GM08714 (cell line): ENCODE measurements around the gene GLRX2.
A peak's percentile ranks its signal among the peaks of the same experiment; 100 is the strongest.

Experiments
- H3K4me3 ChIP-seq: fragments of 200-500 bp; sonication (Bioruptor generic); 2 replicates; pipeline ENCODE4 v1.5.1; 2014; ENCODE audit warnings: mild to moderate bottlenecking, low read length, inconsistent platforms
- ZNF274 ChIP-seq: IDR thresholded peaks from 2 replicates; pipeline ENCODE4 v1.6.1; 2012; ENCODE audit warnings: mild to moderate bottlenecking, low read depth, low read length

Gene GLRX2

GRCh38 chr1:193094112-193094511 lies 11.1 kb downstream of the GLRX2 start:
- H3K4me3 ChIP-seq, result no peak overlapping the region
- TF ChIP-seq ZNF274, result no peak

- H3K4me3 ChIP-seq, result no peak overlapping the region
- TF ChIP-seq ZNF274, result no peak
Observed at GRCh38 chr1:193090865-193091264, 14.3 kb downstream of the GLRX2 start.

DNA sequence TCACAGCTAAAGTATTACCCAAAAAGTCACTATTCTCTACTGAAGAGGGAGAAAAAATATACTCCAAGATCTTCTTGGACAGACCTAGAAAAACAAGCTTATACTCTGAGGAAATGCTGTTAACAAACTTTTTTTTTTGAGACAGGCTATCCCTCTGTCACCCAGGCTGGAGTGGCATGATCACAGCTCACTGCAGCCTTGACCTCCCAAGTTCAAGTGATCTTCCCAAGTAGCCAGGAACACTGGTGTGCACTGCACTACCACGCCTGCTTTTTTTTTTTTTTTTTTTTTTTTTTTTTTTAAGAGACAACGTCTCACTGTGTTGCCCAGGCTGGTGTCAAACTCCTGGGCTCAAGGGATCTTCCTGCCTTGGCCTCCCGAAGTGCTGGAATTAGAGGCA lies 17.3 kb downstream of the GLRX2 start:
- no peak for TF ChIP-seq ZNF274
- no peak overlapping the region for H3K4me3 ChIP-seq

DNA sequence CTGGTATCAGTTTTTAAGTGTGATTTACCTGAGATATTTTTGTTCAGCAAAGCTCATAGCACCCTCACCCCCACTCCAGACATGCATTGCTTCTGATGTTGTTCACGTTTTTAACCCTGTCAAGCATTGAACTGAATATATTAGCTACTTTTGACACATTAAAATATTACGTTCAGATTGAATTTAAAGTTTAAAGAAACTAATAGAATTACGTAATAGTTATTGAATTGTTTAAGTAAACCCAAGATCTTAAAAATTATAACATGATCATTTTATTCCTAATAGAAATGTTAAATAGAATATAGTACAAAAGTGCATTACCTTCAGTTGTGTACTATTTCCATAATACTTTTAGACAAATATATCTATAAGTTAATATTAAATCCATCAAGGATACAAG lies 18.9 kb downstream of the GLRX2 start:
- no peak overlapping the region for H3K4me3 ChIP-seq
- no peak for TF ChIP-seq ZNF274

GRCh38 chr1:193085263-193085662 lies 20.0 kb downstream of the GLRX2 start:
- TF ChIP-seq ZNF274, result no peak
- H3K4me3 ChIP-seq, result no peak overlapping the region

GRCh38 chr1:193083365-193084088 lies 21.7 kb downstream of the GLRX2 start:
- TF ChIP-seq ZNF274, result no peak

GRCh38 chr1:193079187-193079586 lies 26.0 kb downstream of the GLRX2 start:
- no peak overlapping the region for H3K4me3 ChIP-seq
- no peak for TF ChIP-seq ZNF274

More at GRCh38 chr1:193083365-193084088, 21.7 kb downstream of the GLRX2 start:
- peak overlapping the region; percentile 28; the same call in 1 of the 2 replicates for H3K4me3 ChIP-seq

GRCh38 chr1:193077991-193078390 lies 27.2 kb downstream of the GLRX2 start:
- no peak for TF ChIP-seq ZNF274

GRCh38 chr1:193070942-193071341 lies 34.3 kb downstream of the GLRX2 start:
- TF ChIP-seq ZNF274, result no peak

More at GRCh38 chr1:193077991-193078390, 27.2 kb downstream of the GLRX2 start:
- H3K4me3 ChIP-seq, result no peak overlapping the region

DNA sequence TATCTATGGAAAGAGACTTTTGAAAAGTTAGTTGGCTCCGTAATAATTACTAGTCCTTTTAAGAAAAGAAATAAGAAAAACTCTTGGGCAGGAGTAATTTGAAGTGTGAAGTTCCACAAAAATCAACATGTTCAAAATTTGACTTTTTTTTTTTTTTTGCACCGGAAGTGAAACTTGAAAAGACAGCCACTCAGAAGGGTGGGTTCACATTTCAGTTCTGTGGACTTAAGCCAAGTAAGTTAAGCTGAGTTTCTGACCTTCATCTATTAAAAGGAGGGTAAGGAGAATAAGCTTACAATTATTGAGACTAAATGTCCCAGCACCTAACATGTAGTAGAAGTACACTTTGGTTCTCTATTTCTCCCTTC lies 34.8 kb downstream of the GLRX2 start:
- no peak overlapping the region for H3K4me3 ChIP-seq
- no peak for TF ChIP-seq ZNF274

More at GRCh38 chr1:193070942-193071341, 34.3 kb downstream of the GLRX2 start:
- no peak overlapping the region for H3K4me3 ChIP-seq

- no peak overlapping the region for H3K4me3 ChIP-seq
- TF ChIP-seq ZNF274, result no peak
Observed at GRCh38 chr1:193069748-193070385, 35.3 kb downstream of the GLRX2 start.

GRCh38 chr1:193068013-193068412 lies 37.2 kb downstream of the GLRX2 start:
- no peak for TF ChIP-seq ZNF274

GRCh38 chr1:193066606-193067005 lies 38.6 kb downstream of the GLRX2 start:
- no peak for TF ChIP-seq ZNF274
- H3K4me3 ChIP-seq, result no peak overlapping the region

More at GRCh38 chr1:193068013-193068412, 37.2 kb downstream of the GLRX2 start:
- no peak overlapping the region for H3K4me3 ChIP-seq

DNA sequence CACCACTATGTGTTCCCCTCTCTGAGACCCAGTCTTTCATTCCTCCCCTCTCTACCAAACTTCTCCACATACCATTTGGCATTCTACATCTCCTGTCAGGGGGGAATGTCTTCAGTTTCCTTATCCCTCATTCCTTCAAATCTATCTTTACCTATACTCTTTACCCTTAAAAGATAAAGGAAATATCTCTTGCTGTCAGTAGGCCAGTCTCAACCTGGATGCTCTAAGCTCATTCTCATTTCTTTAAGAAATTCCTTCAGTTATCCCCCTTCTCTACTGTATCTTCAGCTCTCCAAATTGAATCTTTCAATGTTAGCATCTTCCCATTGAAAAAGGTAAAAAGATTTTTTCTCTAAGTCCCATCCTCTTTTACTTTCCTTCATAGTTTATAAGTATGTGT lies 39.3 kb downstream of the GLRX2 start:
- TF ChIP-seq ZNF274, result no peak
- H3K4me3 ChIP-seq, result no peak overlapping the region
